ENCODE measurements around the gene WIZ.

GRCh38 chr19:15479391-15480345, 29.9 kb upstream of the WIZ start, which contains the start of gene PGLYRP2:
- no peak for TF ChIP-seq CTCF (IDR thresholded peaks at IDR 0.05; ENCODE audit: borderline replicate concordance, extremely low read depth, low read length, poor library complexity, severe bottlenecking)
- TF ChIP-seq EZH2 (IDR thresholded peaks at IDR 0.05; ENCODE audit: borderline replicate concordance, low read depth, low read length, severe bottlenecking): no peak
